ENCODE measurements around the gene SPINT2.

- TF ChIP-seq CTCF (IDR thresholded peaks at IDR 0.05; ENCODE audit: low read length): no peak
- no peak for TF ChIP-seq EZH2 (IDR thresholded peaks at IDR 0.05; ENCODE audit: borderline replicate concordance, low read length)
Measured at GRCh38 chr19:38284422-38284821, 20.0 kb downstream of the SPINT2 start.

All from OCI-LY1 (cell line).